Measurements from ENCODE around the gene COPS7B.

COPS7B gene

DNA sequence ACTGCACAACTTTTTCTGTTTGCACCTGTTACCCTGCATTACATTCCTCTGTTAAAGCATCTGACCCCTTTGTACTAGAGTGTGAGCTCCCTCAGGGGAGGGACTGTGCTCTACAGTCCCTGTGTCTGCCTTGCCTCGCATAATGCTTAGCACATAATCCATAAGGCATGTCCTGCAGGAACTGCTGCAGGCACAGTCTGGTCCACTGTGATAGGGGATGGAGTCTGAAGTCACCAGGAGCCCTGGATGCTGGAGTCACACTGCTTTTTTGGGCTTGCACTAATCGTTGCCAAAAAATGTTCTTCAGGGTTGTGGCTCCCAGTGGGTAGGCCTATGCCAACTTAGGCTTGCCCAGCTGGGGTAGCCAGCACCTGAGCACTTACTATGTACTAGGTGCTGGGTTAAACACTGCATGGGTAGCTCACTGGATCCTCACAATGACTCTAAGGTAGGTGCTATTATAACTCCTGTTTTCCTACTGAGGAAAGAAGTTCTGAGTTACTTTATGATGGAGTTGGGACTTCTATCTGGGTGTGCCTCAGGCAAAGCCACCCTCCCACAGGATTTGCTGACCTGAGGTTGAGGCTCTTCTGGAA, 33.3 kb downstream of the COPS7B start:
- Histone ChIP-seq H3K79me2 (no peaks in the 10 kb centered on the region), H3K27me3 (ENCODE audit: control insufficient read depth, insufficient read depth, low read length) (no peaks in the 10 kb centered on the region), H3K9ac (no peak overlapping the region), H3K36me3 (ENCODE audit: control insufficient read depth, insufficient read depth, low read length) (no peaks in the 10 kb centered on the region), H3K9me3 (ENCODE audit: control insufficient read depth, low read length) (no peaks in the 10 kb centered on the region), H3K4me1 (no peaks in the 10 kb centered on the region), H3K27ac (no peak overlapping the region), H2AFZ (no peak overlapping the region), H3K4me3 (ENCODE audit: low read depth, low read length) (no peak overlapping the region), H3K4me2 (ENCODE audit: low read length) (no peak overlapping the region)
- TF ChIP-seq, protein P1, sequence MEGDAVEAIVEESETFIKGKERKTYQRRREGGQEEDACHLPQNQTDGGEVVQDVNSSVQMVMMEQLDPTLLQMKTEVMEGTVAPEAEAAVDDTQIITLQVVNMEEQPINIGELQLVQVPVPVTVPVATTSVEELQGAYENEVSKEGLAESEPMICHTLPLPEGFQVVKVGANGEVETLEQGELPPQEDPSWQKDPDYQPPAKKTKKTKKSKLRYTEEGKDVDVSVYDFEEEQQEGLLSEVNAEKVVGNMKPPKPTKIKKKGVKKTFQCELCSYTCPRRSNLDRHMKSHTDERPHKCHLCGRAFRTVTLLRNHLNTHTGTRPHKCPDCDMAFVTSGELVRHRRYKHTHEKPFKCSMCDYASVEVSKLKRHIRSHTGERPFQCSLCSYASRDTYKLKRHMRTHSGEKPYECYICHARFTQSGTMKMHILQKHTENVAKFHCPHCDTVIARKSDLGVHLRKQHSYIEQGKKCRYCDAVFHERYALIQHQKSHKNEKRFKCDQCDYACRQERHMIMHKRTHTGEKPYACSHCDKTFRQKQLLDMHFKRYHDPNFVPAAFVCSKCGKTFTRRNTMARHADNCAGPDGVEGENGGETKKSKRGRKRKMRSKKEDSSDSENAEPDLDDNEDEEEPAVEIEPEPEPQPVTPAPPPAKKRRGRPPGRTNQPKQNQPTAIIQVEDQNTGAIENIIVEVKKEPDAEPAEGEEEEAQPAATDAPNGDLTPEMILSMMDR (IDR thresholded peaks at IDR 0.05): no peak

DNA sequence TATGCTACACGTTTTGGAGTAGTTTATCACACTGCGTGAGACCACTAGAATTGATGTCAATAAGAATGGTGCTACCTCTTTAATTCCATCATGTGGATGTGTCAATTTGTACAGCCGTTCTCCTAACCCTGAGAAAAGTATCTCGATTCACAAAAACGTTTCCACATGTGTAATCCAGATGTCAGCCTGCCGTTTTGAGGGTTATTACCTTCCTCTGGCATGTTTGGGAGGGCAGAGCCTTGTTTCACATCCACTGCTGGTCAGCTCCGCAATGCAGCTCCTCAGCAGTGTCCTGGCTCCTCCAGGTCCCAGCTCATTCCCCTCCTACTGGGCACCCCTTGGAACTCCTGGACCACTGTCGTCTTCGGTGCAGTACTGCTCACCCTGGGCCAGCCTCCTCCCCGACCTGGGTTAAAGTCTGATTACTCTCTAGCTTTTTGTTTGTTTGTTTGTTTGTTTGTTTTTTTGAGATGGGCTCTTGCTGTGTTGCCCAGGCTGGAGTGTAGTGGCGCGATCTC, 34.6 kb downstream of the COPS7B start:
- no peaks in the 10 kb centered on the region for H3K4me1 ChIP-seq
- H3K36me3 ChIP-seq (ENCODE audit: control insufficient read depth, insufficient read depth, low read length): no peaks in the 10 kb centered on the region
- H3K9ac ChIP-seq: no peak overlapping the region
- H3K27ac ChIP-seq: no peak overlapping the region
- H3K4me3 ChIP-seq (ENCODE audit: low read depth, low read length): no peak overlapping the region
- TF ChIP-seq, protein P1 (IDR thresholded peaks at IDR 0.05): no peak
- no peaks in the 10 kb centered on the region for H3K79me2 ChIP-seq
- no peak overlapping the region for H3K4me2 ChIP-seq (ENCODE audit: low read length)
- no peaks in the 10 kb centered on the region for H3K9me3 ChIP-seq (ENCODE audit: control insufficient read depth, low read length)
- H2AFZ ChIP-seq: no peak overlapping the region
- no peaks in the 10 kb centered on the region for H3K27me3 ChIP-seq (ENCODE audit: control insufficient read depth, insufficient read depth, low read length)

DNA sequence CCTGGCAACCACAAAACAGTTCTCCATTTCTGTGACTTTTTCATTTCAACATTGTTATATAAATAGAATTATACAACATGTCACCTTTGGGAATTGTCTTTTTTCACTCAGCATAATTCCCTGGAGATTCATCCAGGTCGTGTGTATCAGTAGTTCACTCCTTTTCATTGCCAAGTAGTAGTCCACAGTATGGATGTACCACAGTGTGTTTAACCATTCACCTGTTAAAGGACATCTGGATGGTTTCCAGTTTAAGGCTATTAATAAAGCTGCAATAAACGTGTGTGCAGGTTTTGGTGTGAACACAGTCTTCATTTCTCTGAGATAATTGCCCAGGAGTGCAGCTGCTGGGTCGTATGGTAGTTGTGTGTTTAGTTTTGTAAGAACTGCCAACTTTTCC, 35.7 kb downstream of the COPS7B start:
- no peak overlapping the region for H3K9ac ChIP-seq
- TF ChIP-seq, protein P1 (IDR thresholded peaks at IDR 0.05): no peak
- no peak overlapping the region for H3K4me3 ChIP-seq (ENCODE audit: low read depth, low read length)
- no peaks in the 10 kb centered on the region for H3K79me2 ChIP-seq
- no peak overlapping the region for H3K4me2 ChIP-seq (ENCODE audit: low read length)
- H3K4me1 ChIP-seq: no peaks in the 10 kb centered on the region
- no peaks in the 10 kb centered on the region for H3K36me3 ChIP-seq (ENCODE audit: control insufficient read depth, insufficient read depth, low read length)
- no peaks in the 10 kb centered on the region for H3K9me3 ChIP-seq (ENCODE audit: control insufficient read depth, low read length)
- no peak overlapping the region for H3K27ac ChIP-seq
- H3K27me3 ChIP-seq (ENCODE audit: control insufficient read depth, insufficient read depth, low read length): no peaks in the 10 kb centered on the region
- H2AFZ ChIP-seq: no peak overlapping the region

DNA sequence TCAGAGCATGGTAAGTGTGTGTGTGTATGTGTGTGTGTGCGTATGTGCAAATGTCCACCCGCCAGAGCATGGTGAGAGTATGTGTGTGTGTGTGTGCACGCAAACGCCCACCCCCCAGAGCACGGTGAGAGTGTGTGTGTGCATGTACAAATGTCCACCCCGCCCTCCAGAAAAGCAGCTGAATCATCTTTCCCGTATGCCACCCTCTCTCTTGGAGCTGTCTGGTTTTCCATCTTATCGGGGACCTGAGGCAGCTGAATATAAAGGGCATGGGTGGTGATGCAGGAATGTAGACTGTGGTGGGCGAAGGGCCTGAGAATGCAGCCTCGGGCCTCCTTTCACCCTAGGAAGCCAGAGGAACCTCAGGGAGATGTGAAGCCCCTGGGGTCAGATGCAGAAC, 66.9 kb downstream of the COPS7B start:
- no peak overlapping the region for H3K27ac ChIP-seq
- H3K9me3 ChIP-seq (ENCODE audit: control insufficient read depth, low read length): no peaks in the 10 kb centered on the region
- TF ChIP-seq, protein P1 (IDR thresholded peaks at IDR 0.05): no peak
- H2AFZ ChIP-seq: no peak overlapping the region
- H3K9ac ChIP-seq: no peak overlapping the region
- no peaks in the 10 kb centered on the region for H3K4me1 ChIP-seq
- no peak overlapping the region for H3K4me2 ChIP-seq (ENCODE audit: low read length)
- no peaks in the 10 kb centered on the region for H3K36me3 ChIP-seq (ENCODE audit: control insufficient read depth, insufficient read depth, low read length)
- H3K79me2 ChIP-seq: no peaks in the 10 kb centered on the region
- no peaks in the 10 kb centered on the region for H3K27me3 ChIP-seq (ENCODE audit: control insufficient read depth, insufficient read depth, low read length)
- H3K4me3 ChIP-seq (ENCODE audit: low read depth, low read length): no peak overlapping the region

DNA sequence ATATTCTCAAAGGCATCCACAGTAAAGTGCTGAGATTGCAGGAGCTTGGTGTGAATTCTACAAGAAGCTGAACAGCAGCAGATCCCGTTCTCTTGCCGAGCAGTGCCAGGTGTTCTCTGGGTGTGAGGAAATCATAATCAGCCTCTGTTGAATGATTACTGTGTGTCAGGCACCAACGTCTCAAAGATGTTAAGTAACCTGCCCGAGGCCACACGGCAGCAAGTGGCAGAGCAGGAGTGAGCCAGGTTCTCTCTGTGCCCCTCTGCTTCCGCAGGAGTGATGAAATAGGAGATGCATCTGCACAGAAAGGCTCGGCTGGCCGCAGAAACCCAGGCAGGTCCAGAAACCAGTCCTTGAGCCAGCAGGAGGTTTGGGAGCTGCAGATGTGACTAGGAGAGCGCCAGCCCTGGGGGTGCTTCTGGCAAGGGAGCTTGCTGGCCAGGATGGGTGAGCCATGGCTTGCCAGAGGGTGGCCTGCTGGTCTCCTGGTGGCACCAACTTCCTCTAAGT, 68.4 kb downstream of the COPS7B start:
- Histone ChIP-seq H3K4me2 (ENCODE audit: low read length) (no peak overlapping the region), H3K4me3 (ENCODE audit: low read depth, low read length) (no peak overlapping the region), H3K27ac (no peak overlapping the region), H3K9ac (no peak overlapping the region), H3K4me1 (no peaks in the 10 kb centered on the region), H2AFZ (no peak overlapping the region), H3K27me3 (ENCODE audit: control insufficient read depth, insufficient read depth, low read length) (no peaks in the 10 kb centered on the region), H3K36me3 (ENCODE audit: control insufficient read depth, insufficient read depth, low read length) (no peaks in the 10 kb centered on the region), H3K9me3 (ENCODE audit: control insufficient read depth, low read length) (no peaks in the 10 kb centered on the region), H3K79me2 (no peaks in the 10 kb centered on the region)
- TF ChIP-seq, protein P1 (IDR thresholded peaks at IDR 0.05): no peak

All from parathyroid adenoma (tissue), 2 donors.